Measurements from ENCODE around the gene REN. TPM values are rescaled to one million over a fixed set of nuclear protein-coding genes. Genes with fewer than 3 reads are reported as not detected.

REN gene
- total and polyA plus RNA-seq, 2 of the 8 experiments (the other 6 are each of a cell fraction or from before 2014, with no cell fraction given), result 0.05 TPM; not detected in 1

GRCh38 chr1:204170494-204171155 lies 4.5 kb upstream of the REN start (continued):
- no peak for TF ChIP-seq KDM1A (IDR thresholded peaks at IDR 0.05; ENCODE audit: borderline replicate concordance, low read length)
- no peak for TF ChIP-seq RBBP5 (IDR thresholded peaks at IDR 0.05; ENCODE audit: borderline replicate concordance, low read depth, low read length)
- no peak for TF ChIP-seq CTBP2 (IDR thresholded peaks at IDR 0.05; ENCODE audit: borderline replicate concordance, insufficient read depth, insufficient read length, low read length)
- TF ChIP-seq ATF2 (IDR thresholded peaks at IDR 0.05; ENCODE audit: low read length), result no peak
